Fibroblast of lung (primary cell): Measurements from ENCODE around the gene UBAP1. TPM values are rescaled to one million over a fixed set of nuclear protein-coding genes. Genes with fewer than 3 reads are reported as not detected.
"Not testable (repeated sequence)": the region's sequence is repeated elsewhere in the genome, so short reads cannot be mapped to it uniquely, and the experiment has no call there.

Experiments
- DNase-seq, 2 donors: peaks; one replicate each; pipeline versions ENCODE4 v3.0.0 to v3.0.0-alpha.2; 2010; ENCODE audit warnings: low read depth in 2 of 2
- H2AFZ ChIP-seq: 2 replicates; pipeline ENCODE4 v1.5.1; 2012; ENCODE audit warnings: low read length, control low read depth, inconsistent platforms
- H3K27ac ChIP-seq: 2 replicates; pipeline ENCODE4 v1.5.1; 2011; ENCODE audit warnings: low read length, control low read depth; ENCODE audit not compliant: insufficient read depth
- H3K27me3 ChIP-seq: 2 replicates; pipeline ENCODE4 v1.5.1; 2011; ENCODE audit warnings: mild to moderate bottlenecking, low read length; ENCODE audit not compliant: control insufficient read depth, insufficient read depth
- H3K36me3 ChIP-seq: 2 replicates; pipeline ENCODE4 v1.5.1; 2011; ENCODE audit warnings: low read length; ENCODE audit not compliant: control insufficient read depth, insufficient read depth
- H3K4me1 ChIP-seq: 2 replicates; pipeline ENCODE4 v1.5.1; 2011; ENCODE audit warnings: low read length; ENCODE audit not compliant: control insufficient read depth, insufficient read depth; ENCODE audit errors: extremely low read depth
- H3K4me2 ChIP-seq: 2 replicates; pipeline ENCODE4 v1.5.1; 2011; ENCODE audit warnings: low read length, control low read depth; ENCODE audit not compliant: insufficient read depth; ENCODE audit errors: extremely low read depth
- H3K4me3 ChIP-seq, 4 experiments: fragments of 200-600 bp in 1 of 4; sonication (generic) in 1 of 4; replicated peaks in 1 of 4; 2 replicates each; pipeline ENCODE4 v1.5.1; 2011 to 2016; ENCODE audit warnings: low read length in 4 of 4, low read depth in 3 of 4, mild to moderate bottlenecking in 3 of 4, control low read depth in 2 of 4, inconsistent platforms in 1 of 4, mixed read lengths in 1 of 4; ENCODE audit not compliant: insufficient read depth in 1 of 4; ENCODE audit errors: control extremely low read depth in 1 of 4
- H3K79me2 ChIP-seq: 2 replicates; pipeline ENCODE4 v1.5.1; 2012; ENCODE audit warnings: mild to moderate bottlenecking, low read length, inconsistent platforms; ENCODE audit not compliant: control insufficient read depth, insufficient read depth
- H3K9ac ChIP-seq: 2 replicates; pipeline ENCODE4 v1.5.1; 2011; ENCODE audit warnings: mild to moderate bottlenecking, low read length, control low read depth; ENCODE audit not compliant: insufficient read depth
- H3K9me3 ChIP-seq: 2 replicates; pipeline ENCODE4 v1.5.1; 2012; ENCODE audit warnings: low read depth, low read length; ENCODE audit not compliant: control insufficient read depth, insufficient read depth
- H4K20me1 ChIP-seq: 2 replicates; pipeline ENCODE4 v1.5.1; 2011; ENCODE audit warnings: low read length; ENCODE audit not compliant: control insufficient read depth, insufficient read depth; ENCODE audit errors: extremely low read depth
- CTCF ChIP-seq, 2 donors: IDR thresholded peaks in 1 of 2; conservative IDR thresholded peaks in 1 of 2; 1 replicate in 1 of 2; 2 replicates in 1 of 2; pipeline ENCODE4 v1.5.1; 2011 to 2012; ENCODE audit warnings: low read length in 2 of 2, control low read depth in 1 of 2, inconsistent platforms in 1 of 2, low read depth in 1 of 2, mild to moderate bottlenecking in 1 of 2
- EZH2 ChIP-seq: IDR thresholded peaks from 2 replicates; pipeline ENCODE4 v1.5.1; 2012; ENCODE audit warnings: low read length, control low read depth, mild to moderate bottlenecking; ENCODE audit errors: missing control alignments
- polyA plus RNA-seq, 2 donors: library from polyadenylated mRNA; depleted of rRNA in 1 of 2; stranded (reverse) in 1 of 2; unstranded in 1 of 2; fragments of >200 nt; gene quantifications; 2 replicates each; pipeline ENCODE4 v1.2.1, GENCODE V29; 2011 to 2012; ENCODE audit warnings: missing spikeins in 1 of 2
- total RNA-seq: library from RNA; depleted of rRNA; stranded (reverse); fragments of >200 nt; gene quantifications from 2 replicates; pipeline ENCODE4 v1.2.1, GENCODE V29; 2014

The UBAP1 gene
- total and polyA plus RNA-seq, 2 donors (not counting 1 experiment from before 2014, with no cell fraction given): 41.6 to 58.1 TPM

DNA sequence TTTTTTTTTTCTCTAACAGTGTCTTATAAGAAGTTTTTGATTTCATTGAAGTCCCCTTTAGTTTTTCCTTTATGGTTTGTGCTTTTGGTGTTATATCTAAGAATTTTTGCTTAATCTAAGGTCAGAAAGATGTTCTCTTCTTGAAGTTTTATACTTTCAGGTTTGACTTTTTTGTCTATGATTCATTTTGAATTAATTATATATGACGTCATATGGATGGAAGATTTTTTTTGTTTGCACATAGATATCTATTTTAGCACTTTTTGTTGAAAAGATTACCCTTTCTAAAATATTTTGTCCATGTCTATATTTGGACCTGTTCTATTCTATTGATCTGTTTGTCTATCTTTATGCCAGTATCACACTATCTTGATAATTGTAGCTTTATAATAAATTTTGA lies 16.3 kb downstream of the UBAP1 start:
- Histone ChIP-seq H3K36me3 (peaks cover 3% of the 10 kb centered on the region), H3K4me1 (peaks cover 2% of the 10 kb centered on the region), H3K27me3 (no peaks in the 10 kb centered on the region), H3K4me3 (no peak overlapping the region), H3K27ac (no peak overlapping the region), H3K4me2 (no peak overlapping the region), H3K79me2 (peaks cover 63% of the 10 kb centered on the region), H2AFZ (no peak overlapping the region), H4K20me1 (no peaks in the 10 kb centered on the region), H3K9me3 (no peaks in the 10 kb centered on the region), H3K9ac (no peak overlapping the region)
- DNase-seq: no peak
- TF ChIP-seq EZH2: no peak
- no peak for TF ChIP-seq CTCF (conservative IDR thresholded peaks at IDR 0.05 in 1 of 2, IDR thresholded peaks at IDR 0.05 in 1 of 2; ENCODE audit: low read depth in 1 of 2, low read length in 2 of 2)

GRCh38 chr9:34197286-34197685 lies 18.4 kb downstream of the UBAP1 start:
- not testable (repeated sequence) for H3K4me1 ChIP-seq, DNase-seq, H4K20me1 ChIP-seq, H2AFZ ChIP-seq, H3K27ac ChIP-seq, H3K9ac ChIP-seq, H3K27me3 ChIP-seq, H3K4me2 ChIP-seq, H3K4me3 ChIP-seq, H3K9me3 ChIP-seq, H3K36me3 ChIP-seq
- peaks cover 59% of the 10 kb centered on the region for H3K79me2 ChIP-seq

GRCh38 chr9:34197756-34198711 lies 19.2 kb downstream of the UBAP1 start:
- TF ChIP-seq CTCF (conservative IDR thresholded peaks at IDR 0.05 in 1 of 2, IDR thresholded peaks at IDR 0.05 in 1 of 2; ENCODE audit: low read depth in 1 of 2, low read length in 2 of 2) (no peak), EZH2 (no peak)
- Histone ChIP-seq H3K27ac (no peak overlapping the region), H2AFZ (no peak overlapping the region), H3K79me2 (peaks cover 58% of the 10 kb centered on the region), H4K20me1 (no peaks in the 10 kb centered on the region), H3K9ac (no peak overlapping the region), H3K4me3 (no peak overlapping the region), H3K27me3 (no peaks in the 10 kb centered on the region), H3K4me2 (no peak overlapping the region), H3K36me3 (peaks cover 3% of the 10 kb centered on the region), H3K9me3 (no peaks in the 10 kb centered on the region), H3K4me1 (no peaks in the 10 kb centered on the region)
- no peak for DNase-seq
